Diencephalon (tissue), 1 donor: ENCODE data around the gene ERG. TPM values are rescaled to one million over a fixed set of nuclear protein-coding genes. Genes with fewer than 3 reads are reported as not detected.

ENCODE experiments used
- small RNA-seq: library from RNA; depleted of rRNA; stranded (forward); fragments of <200 nt; gene quantifications from one replicate; pipeline ENCODE3, GENCODE V24; 2014
- total RNA-seq: library from RNA; depleted of rRNA; stranded (reverse); fragments of >200 nt; gene quantifications from one replicate; pipeline ENCODE4 v1.2.3, GENCODE V29; 2014

The ERG gene
- 2.5 TPM for total RNA-seq

GRCh38 chr21:38498057-38498833 lies at the start of gene ERG:
Gene ERG, minus strand, starts transcription at chr21:38498477. Its CDS starts 97 bp downstream, at chr21:38498380.

Small RNAs within 50 kb of the gene (small RNA-seq; reads per million reads assigned to genes)
- gene SNRPGP13: not detected

Other genes with a start within 250 kb of the ERG start
- gene KCNJ15, start 241.5 kb downstream of the ERG start, total RNA-seq: under 0.01 TPM